ENCODE data around the gene UCN3. TPM values are rescaled to one million over a fixed set of nuclear protein-coding genes. Genes with fewer than 3 reads are reported as not detected.

Gene UCN3
- polyA plus RNA-seq, 1 donor from 2014 or later, result not detected

GRCh38 chr10:5369362-5370158 lies 4.8 kb downstream of the UCN3 start:
- Histone ChIP-seq H3K27ac (ENCODE audit: low read length) (no peak overlapping the region), H2AFZ (ENCODE audit: low read depth, low read length) (no peak overlapping the region), H4K20me1 (ENCODE audit: insufficient read depth) (no peaks in the 10 kb centered on the region), H3K9me2 (ENCODE audit: insufficient read depth, low read length) (no peaks in the 10 kb centered on the region), H3K36me3 (ENCODE audit: insufficient read depth, low read length) (no peaks in the 10 kb centered on the region), H3K27me3 (ENCODE audit: insufficient read depth, low read depth, low read length) (no peaks in the 10 kb centered on the region), H3K4me2 (ENCODE audit: low read length) (no peak overlapping the region), H3K4me3 (ENCODE audit: low read length) (no peak overlapping the region), H3F3A (ENCODE audit: insufficient read depth, low read length, poor library complexity, severe bottlenecking) (no peaks in the 10 kb centered on the region), H3K9me3 (ENCODE audit: low read length) (no peaks in the 10 kb centered on the region), H3K79me2 (replicated peaks; ENCODE audit: insufficient read depth, low read length) (no peaks in the 10 kb centered on the region), H3K9ac (ENCODE audit: low read length) (no peak overlapping the region)
- TF ChIP-seq MXI1 (conservative IDR thresholded peaks at IDR 0.05; ENCODE audit: poor library complexity, severe bottlenecking) (no peak), EP300 (conservative IDR thresholded peaks at IDR 0.05; ENCODE audit: poor library complexity, severe bottlenecking) (no peak)

- Histone ChIP-seq H3K4me2 (ENCODE audit: low read length) (no peak overlapping the region), H3K4me3 (ENCODE audit: low read length) (no peak overlapping the region), H3K27me3 (ENCODE audit: insufficient read depth, low read depth, low read length) (no peaks in the 10 kb centered on the region), H3F3A (ENCODE audit: insufficient read depth, low read length, poor library complexity, severe bottlenecking) (no peaks in the 10 kb centered on the region), H3K79me2 (replicated peaks; ENCODE audit: insufficient read depth, low read length) (no peaks in the 10 kb centered on the region), H2AFZ (ENCODE audit: low read depth, low read length) (no peak overlapping the region), H3K36me3 (ENCODE audit: insufficient read depth, low read length) (no peaks in the 10 kb centered on the region), H3K9me2 (ENCODE audit: insufficient read depth, low read length) (no peaks in the 10 kb centered on the region), H4K20me1 (ENCODE audit: insufficient read depth) (no peaks in the 10 kb centered on the region), H3K9ac (ENCODE audit: low read length) (no peak overlapping the region), H3K27ac (ENCODE audit: low read length) (no peak overlapping the region), H3K9me3 (ENCODE audit: low read length) (no peaks in the 10 kb centered on the region)
- no peak for TF ChIP-seq TAF1 (IDR thresholded peaks at IDR 0.05; ENCODE audit: low read depth)
- no peak for TF ChIP-seq RAD21 (conservative IDR thresholded peaks at IDR 0.05)
- TF ChIP-seq POLR2AphosphoS5 (IDR thresholded peaks at IDR 0.05), result no peak
Observed at GRCh38 chr10:5370493-5371352, 6.0 kb downstream of the UCN3 start.

- Histone ChIP-seq H2AFZ (ENCODE audit: low read depth, low read length) (no peak overlapping the region), H3K9me3 (ENCODE audit: low read length) (no peaks in the 10 kb centered on the region), H4K20me1 (ENCODE audit: insufficient read depth) (no peaks in the 10 kb centered on the region), H3K27ac (ENCODE audit: low read length) (no peak overlapping the region), H3K36me3 (ENCODE audit: insufficient read depth, low read length) (no peaks in the 10 kb centered on the region), H3F3A (ENCODE audit: insufficient read depth, low read length, poor library complexity, severe bottlenecking) (no peaks in the 10 kb centered on the region), H3K4me3 (ENCODE audit: low read length) (no peak overlapping the region), H3K9ac (ENCODE audit: low read length) (no peak overlapping the region), H3K79me2 (replicated peaks; ENCODE audit: insufficient read depth, low read length) (no peaks in the 10 kb centered on the region), H3K27me3 (ENCODE audit: insufficient read depth, low read depth, low read length) (no peaks in the 10 kb centered on the region), H3K4me2 (ENCODE audit: low read length) (no peak overlapping the region), H3K9me2 (ENCODE audit: insufficient read depth, low read length) (no peaks in the 10 kb centered on the region)
- TF ChIP-seq CTCF (IDR thresholded peaks at IDR 0.05; ENCODE audit: poor library complexity, severe bottlenecking) (no peak), REST (IDR thresholded peaks at IDR 0.05; ENCODE audit: borderline replicate concordance) (no peak), POLR2AphosphoS5 (IDR thresholded peaks at IDR 0.05) (no peak), EP300 (conservative IDR thresholded peaks at IDR 0.05; ENCODE audit: poor library complexity, severe bottlenecking) (no peak), MXI1 (conservative IDR thresholded peaks at IDR 0.05; ENCODE audit: poor library complexity, severe bottlenecking) (no peak), RAD21 (conservative IDR thresholded peaks at IDR 0.05) (no peak), EZH2 (IDR thresholded peaks at IDR 0.05; ENCODE audit: borderline replicate concordance, insufficient read depth, low read length, poor library complexity, severe bottlenecking) (no peak), TAF1 (IDR thresholded peaks at IDR 0.05; ENCODE audit: low read depth) (no peak), SMC3 (conservative IDR thresholded peaks at IDR 0.05; ENCODE audit: poor library complexity) (no peak)
Observed at GRCh38 chr10:5373307-5373706, 8.5 kb downstream of the UCN3 start.
